ENCODE data around the gene TRIM59.

GRCh38 chr3:160475884-160476283 is 26.3 kb upstream of the TRIM59 start:
- no peak for TF ChIP-seq CTCF (IDR thresholded peaks at IDR 0.05)
- TF ChIP-seq POLR2A (IDR thresholded peaks at IDR 0.05), result no peak

Data from adrenal gland (tissue), 5 donors.